DOHH2 (cell line): ENCODE results near the gene PCBP3.

Experiments used
- H3F3A ChIP-seq: fragments of 200-600 bp; sonication (generic), shearing (Covaris generic); 2 replicates; pipeline ENCODE4 v1.6.0; 2016; ENCODE audit warnings: antibody characterized with exemption, mild to moderate bottlenecking; ENCODE audit not compliant: control insufficient read depth, insufficient read depth
- H3K27ac ChIP-seq: fragments of 200-600 bp; sonication (generic); 2 replicates; pipeline ENCODE4 v1.5.1; 2014; ENCODE audit warnings: low read depth, mild to moderate bottlenecking, low read length, moderate library complexity
- H3K27me3 ChIP-seq: fragments of 200-600 bp; sonication (generic); 2 replicates; pipeline ENCODE4 v1.6.1; 2014; ENCODE audit warnings: mild to moderate bottlenecking, low read length, mixed read lengths; ENCODE audit not compliant: control insufficient read depth
- H3K36me3 ChIP-seq: fragments of 200-600 bp; sonication (generic); 2 replicates; pipeline ENCODE4 v1.6.1; 2014; ENCODE audit warnings: mild to moderate bottlenecking, low read length, moderate library complexity, mixed read lengths; ENCODE audit not compliant: control insufficient read depth
- H3K4me1 ChIP-seq: fragments of 200-600 bp; sonication (generic); 2 replicates; pipeline ENCODE4 v1.6.1; 2014; ENCODE audit warnings: mild to moderate bottlenecking, low read length, mixed read lengths; ENCODE audit not compliant: control insufficient read depth
- H3K4me2 ChIP-seq: fragments of 200-600 bp; sonication (generic); 2 replicates; pipeline ENCODE4 v1.6.0; 2014; ENCODE audit warnings: mild to moderate bottlenecking, low read length, moderate library complexity
- H3K4me3 ChIP-seq: fragments of 200-600 bp; sonication (generic); 2 replicates; pipeline ENCODE4 v1.5.1; 2014; ENCODE audit warnings: mild to moderate bottlenecking, low read length, mixed read lengths
- H3K79me2 ChIP-seq: fragments of 200-600 bp; sonication (generic); 2 replicates; pipeline ENCODE4 v1.6.1; 2014; ENCODE audit warnings: mild to moderate bottlenecking, low read length, mixed read lengths; ENCODE audit not compliant: control insufficient read depth
- H3K9me2 ChIP-seq: fragments of 200-600 bp; sonication (generic); replicated peaks from 2 replicates; pipeline ENCODE4 v1.6.1; 2014; ENCODE audit warnings: mild to moderate bottlenecking, low read length, mixed read lengths; ENCODE audit not compliant: control insufficient read depth
- H3K9me3 ChIP-seq: fragments of 200-600 bp; sonication (generic); 2 replicates; pipeline ENCODE4 v1.6.1; 2014; ENCODE audit warnings: antibody characterized with exemption, low read length, mixed read lengths; ENCODE audit not compliant: control insufficient read depth, insufficient read depth
- H4K20me1 ChIP-seq: fragments of 200-600 bp; sonication (generic); 2 replicates; pipeline ENCODE4 v1.6.0; 2014; ENCODE audit warnings: low read depth, mild to moderate bottlenecking, antibody characterized with exemption, low read length, moderate library complexity; ENCODE audit not compliant: control insufficient read depth, insufficient read depth
- CTCF ChIP-seq: fragments of 200-600 bp; sonication (generic); IDR thresholded peaks from one replicate; pipeline ENCODE4 v1.5.1; 2014; ENCODE audit warnings: antibody characterized with exemption, mild to moderate bottlenecking, low read depth, low read length; ENCODE audit not compliant: poor library complexity, severe bottlenecking
- EZH2phosphoT487 ChIP-seq: fragments of 200-600 bp; sonication (generic); IDR thresholded peaks from 2 replicates; pipeline ENCODE4 v1.6.1; 2017; ENCODE audit warnings: borderline replicate concordance, mild to moderate bottlenecking, antibody characterized with exemption, low read length, moderate library complexity, mixed read lengths

PCBP3 gene

DNA sequence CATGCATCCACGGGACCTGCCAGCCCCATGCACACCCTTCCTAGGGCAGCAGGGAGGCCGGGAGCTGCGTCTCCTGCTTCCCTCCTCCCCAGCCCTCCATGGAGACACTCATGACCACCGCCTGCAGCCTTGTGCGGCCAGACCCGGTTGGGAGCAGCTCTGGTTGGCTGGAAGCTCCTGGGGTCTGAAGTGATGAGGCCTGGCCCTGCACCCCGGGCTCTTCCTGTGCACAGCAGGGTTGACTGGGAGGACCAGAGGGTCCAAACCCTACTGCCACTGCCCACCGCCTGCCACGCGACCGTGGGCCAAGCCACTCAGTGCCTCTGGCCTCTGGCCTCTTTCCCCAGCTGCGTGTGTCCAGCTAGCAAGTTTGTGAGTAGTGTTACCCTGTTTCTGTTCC is 226.9 kb downstream of the PCBP3 start:
- H3K4me1 ChIP-seq, result no peaks in the 10 kb centered on the region
- TF ChIP-seq CTCF (no peak), EZH2phosphoT487 (no peak)

DNA sequence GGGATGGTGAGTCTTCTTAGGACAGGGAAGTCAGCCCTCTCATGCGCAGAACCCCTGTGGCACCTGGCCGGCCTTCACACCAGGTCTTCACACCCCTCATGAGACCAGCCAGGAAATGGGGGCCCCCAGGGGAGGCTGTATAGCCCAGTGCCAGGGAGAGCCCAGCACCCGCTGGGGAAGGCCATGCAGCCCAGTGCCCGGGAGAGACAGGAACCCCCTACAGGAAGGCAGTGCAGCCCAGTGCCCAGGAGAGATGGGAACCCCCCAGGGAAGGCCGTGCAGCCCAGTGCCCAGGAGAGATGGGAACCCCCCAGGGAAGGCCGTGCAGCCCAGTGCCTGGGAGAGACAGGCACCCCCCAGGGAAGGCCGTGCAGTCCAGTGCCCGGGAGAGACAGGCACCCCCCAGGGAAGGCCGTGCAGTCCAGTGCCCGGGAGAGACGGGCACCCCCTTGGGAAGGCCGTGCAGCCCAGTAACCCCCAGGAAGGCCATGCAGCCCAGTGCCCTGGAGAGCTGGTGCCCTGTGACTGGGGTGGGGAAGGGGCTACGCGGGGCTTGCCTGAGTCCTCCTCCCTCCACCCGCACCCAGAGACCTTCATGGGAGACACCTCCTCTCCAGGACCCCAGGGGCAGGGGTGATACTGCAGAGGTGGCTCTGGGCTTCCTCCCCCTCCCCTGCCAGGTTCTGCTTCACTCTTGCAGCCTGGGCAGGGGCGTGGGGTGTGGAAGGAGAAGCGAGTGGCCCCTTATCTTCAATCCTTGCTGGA is 227.5 kb downstream of the PCBP3 start:
- no peaks in the 10 kb centered on the region for H3K9me3 ChIP-seq
- H3K79me2 ChIP-seq, result no peaks in the 10 kb centered on the region
- no peak overlapping the region for H3K4me2 ChIP-seq
- H3F3A ChIP-seq, result no peaks in the 10 kb centered on the region
- H3K4me3 ChIP-seq, result no peak overlapping the region
- no peak for TF ChIP-seq EZH2phosphoT487
- no peak for TF ChIP-seq CTCF
- H4K20me1 ChIP-seq, result no peaks in the 10 kb centered on the region
- H3K9me2 ChIP-seq, result no peaks in the 10 kb centered on the region
- H3K27me3 ChIP-seq, result no peaks in the 10 kb centered on the region
- H3K27ac ChIP-seq, result no peak overlapping the region
- no peaks in the 10 kb centered on the region for H3K36me3 ChIP-seq
- no peaks in the 10 kb centered on the region for H3K4me1 ChIP-seq

More for the DNA sequence above, 226.9 kb downstream of the PCBP3 start:
- Histone ChIP-seq H3K79me2 (no peaks in the 10 kb centered on the region), H3K9me3 (no peaks in the 10 kb centered on the region), H3K9me2 (no peaks in the 10 kb centered on the region), H4K20me1 (no peaks in the 10 kb centered on the region), H3K27me3 (no peaks in the 10 kb centered on the region), H3K36me3 (no peaks in the 10 kb centered on the region), H3F3A (no peaks in the 10 kb centered on the region), H3K27ac (no peak overlapping the region), H3K4me2 (no peak overlapping the region), H3K4me3 (no peak overlapping the region)

GRCh38 chr21:45871616-45872236 is 228.2 kb downstream of the PCBP3 start:
- Histone ChIP-seq H3K27me3 (no peaks in the 10 kb centered on the region), H4K20me1 (no peaks in the 10 kb centered on the region), H3K4me2 (no peak overlapping the region), H3K27ac (no peak overlapping the region), H3K36me3 (no peaks in the 10 kb centered on the region), H3K9me3 (no peaks in the 10 kb centered on the region), H3F3A (no peaks in the 10 kb centered on the region), H3K9me2 (no peaks in the 10 kb centered on the region), H3K4me3 (no peak overlapping the region), H3K4me1 (no peaks in the 10 kb centered on the region), H3K79me2 (no peaks in the 10 kb centered on the region)
- TF ChIP-seq EZH2phosphoT487 (no peak), CTCF (no peak)
